Activated CD4-positive, alpha-beta memory T cell treated with anti-CD3 and anti-CD28 coated beads for 36 hours (primary cell): ENCODE results near the gene KCNK5. TPM values are rescaled to one million over a fixed set of nuclear protein-coding genes. Genes with fewer than 3 reads are reported as not detected.

Experiments used
- CTCF ChIA-PET: fragments of 350-600 bp; sonication (Branson Sonifier 250); formaldehyde crosslinking; loops from one replicate; lab custom pipeline; 2021; ENCODE audit warnings: antibody characterized with exemption, inconsistent platforms; lab: Charles Lee
- POLR2A ChIA-PET: fragments of 350-600 bp; sonication (Branson Sonifier 250); formaldehyde crosslinking; loops from one replicate; lab custom pipeline; 2021; ENCODE audit warnings: antibody characterized with exemption; lab: Charles Lee
- DNase-seq: peaks from one replicate; pipeline ENCODE4 v3.0.0-alpha.2; 2020
- H3K27ac Mint-ChIP-seq: one replicate; pipeline ENCODE4 v1.8.0; 2021; ENCODE audit warnings: mixed read lengths
- H3K27me3 Mint-ChIP-seq: one replicate; pipeline ENCODE4 v1.8.0; 2021; ENCODE audit warnings: mixed read lengths
- H3K36me3 Mint-ChIP-seq: one replicate; pipeline ENCODE4 v1.8.0; 2021; ENCODE audit warnings: mixed read lengths
- H3K4me1 Mint-ChIP-seq: one replicate; pipeline ENCODE4 v1.8.0; 2021; ENCODE audit warnings: low read depth, mixed read lengths
- H3K4me3 Mint-ChIP-seq: one replicate; pipeline ENCODE4 v1.8.0; 2021; ENCODE audit warnings: mild to moderate bottlenecking, mixed read lengths
- H3K9me3 Mint-ChIP-seq: one replicate; pipeline ENCODE4 v1.8.0; 2021; ENCODE audit warnings: mixed read lengths
- intact Hi-C: fragments of 100-400 bp; cut with micrococcal nuclease; formaldehyde crosslinking; loops from one replicate; pipeline ENCODE4 v1.15.1; 2023
- total RNA-seq, 2 experiments: library from RNA; stranded (reverse); gene quantifications; one replicate each; pipeline ENCODE4 v1.2.3, GENCODE V29; 2021

Gene KCNK5
- total RNA-seq, 2 experiments from 2014 or later = 16.2 to 16.5 TPM

DNA sequence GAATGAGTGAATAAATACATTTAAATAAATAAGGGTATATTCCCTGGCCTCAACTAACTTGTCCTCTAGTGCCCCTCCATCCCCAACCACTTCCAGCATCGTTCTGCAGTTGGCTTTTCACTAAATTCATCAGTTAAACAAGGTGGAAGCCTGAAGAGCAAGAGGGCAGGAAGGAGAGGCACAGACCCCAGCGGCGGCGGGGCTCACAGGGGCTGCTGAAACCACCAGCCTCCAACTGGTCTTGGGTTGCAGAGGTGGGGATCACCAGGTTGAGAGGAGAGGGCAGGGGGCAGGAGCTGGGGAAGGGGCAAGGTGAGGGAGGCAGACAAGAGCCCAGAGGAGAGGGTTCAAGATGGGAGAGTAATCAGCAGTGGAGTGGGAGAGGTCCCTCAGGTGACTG lies 27.1 kb downstream of the KCNK5 start:
- H3K36me3 Mint-ChIP-seq = peaks cover 6% of the 10 kb centered on the region
- no peak overlapping the region for H3K4me3 Mint-ChIP-seq
- intact Hi-C loops = no loop called here
- no peak overlapping the region for H3K27ac Mint-ChIP-seq
- H3K9me3 Mint-ChIP-seq = no peaks in the 10 kb centered on the region
- no peaks in the 10 kb centered on the region for H3K4me1 Mint-ChIP-seq
- no peak for DNase-seq
- CTCF ChIA-PET = no interaction called here
- POLR2A ChIA-PET = no interaction called here
- H3K27me3 Mint-ChIP-seq = no peaks in the 10 kb centered on the region

DNA sequence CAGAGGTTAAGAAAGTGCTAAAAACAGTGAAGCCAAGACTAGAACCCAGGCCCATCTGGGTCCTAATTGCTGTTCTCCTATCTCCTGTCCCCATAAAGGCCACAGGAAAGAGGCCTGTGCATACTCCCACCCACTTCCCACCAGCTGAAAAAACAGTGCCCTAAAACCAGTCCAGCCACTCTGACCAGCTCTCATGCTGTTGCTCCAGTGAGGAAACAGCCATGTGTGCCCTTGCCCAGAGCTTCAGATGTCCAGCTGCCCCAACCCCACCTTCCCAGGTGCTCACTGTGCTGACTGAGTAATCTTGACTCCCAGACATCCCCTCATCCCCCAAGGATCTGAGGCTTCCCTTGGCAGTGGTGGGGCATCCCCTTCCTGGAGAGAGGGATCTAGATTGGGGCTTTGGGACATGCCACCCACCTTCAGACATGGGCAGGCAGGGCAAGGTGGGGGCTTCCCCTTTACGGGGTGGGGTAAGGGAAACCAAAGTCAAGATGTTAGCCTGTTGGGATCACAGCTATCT lies 28.7 kb downstream of the KCNK5 start:
- peaks cover 14% of the 10 kb centered on the region for H3K36me3 Mint-ChIP-seq
- H3K4me3 Mint-ChIP-seq = no peak overlapping the region
- peaks cover 6% of the 10 kb centered on the region for H3K4me1 Mint-ChIP-seq
- ChIA-PET POLR2A (interaction anchor here (0.6 kb wide), 1 partner anchor 106 kb away, joined by 3 read pairs; no protein-coding TSS in a partner anchor), CTCF (interaction anchor here (0.9 to 1.6 kb wide), 2 partner anchors 10 to 105 kb away, joined by 3 to 4 read pairs; no protein-coding TSS in a partner anchor)
- intact Hi-C loops = no loop called here
- H3K9me3 Mint-ChIP-seq = no peaks in the 10 kb centered on the region
- DNase-seq = no peak
- no peaks in the 10 kb centered on the region for H3K27me3 Mint-ChIP-seq
- H3K27ac Mint-ChIP-seq = no peak overlapping the region

DNA sequence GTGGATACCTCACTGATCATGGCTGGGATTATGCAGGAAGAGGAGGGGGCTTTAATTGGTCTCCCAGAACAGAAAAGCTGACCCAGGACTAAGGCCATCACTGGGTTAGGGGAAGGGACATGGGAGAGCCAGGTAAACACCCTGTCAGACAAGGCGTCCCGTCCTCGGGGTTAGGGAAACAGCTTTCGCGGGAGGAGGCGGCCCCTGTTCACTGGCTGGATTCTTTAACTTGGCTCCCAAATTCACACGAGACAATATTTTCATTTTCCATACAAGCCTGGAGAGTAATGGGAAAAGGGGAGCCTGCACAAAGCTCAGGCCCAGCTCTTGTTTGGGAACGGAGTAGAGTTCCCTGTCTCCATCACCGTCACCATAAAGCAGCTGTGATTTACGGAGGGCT lies 29.3 kb downstream of the KCNK5 start:
- DNase-seq = no peak
- H3K9me3 Mint-ChIP-seq = no peaks in the 10 kb centered on the region
- H3K27me3 Mint-ChIP-seq = no peaks in the 10 kb centered on the region
- intact Hi-C loops = no loop called here
- no peak overlapping the region for H3K4me3 Mint-ChIP-seq
- POLR2A ChIA-PET = interaction anchor here (0.6 kb wide), 1 partner anchor 106 kb away, joined by 3 read pairs; no protein-coding TSS in a partner anchor
- CTCF ChIA-PET = interaction anchor here (0.9 to 1.6 kb wide), 2 partner anchors 9 to 105 kb away, joined by 3 to 4 read pairs; no protein-coding TSS in a partner anchor
- peaks cover 17% of the 10 kb centered on the region for H3K36me3 Mint-ChIP-seq
- H3K27ac Mint-ChIP-seq = no peak overlapping the region
- H3K4me1 Mint-ChIP-seq = peaks cover 6% of the 10 kb centered on the region

DNA sequence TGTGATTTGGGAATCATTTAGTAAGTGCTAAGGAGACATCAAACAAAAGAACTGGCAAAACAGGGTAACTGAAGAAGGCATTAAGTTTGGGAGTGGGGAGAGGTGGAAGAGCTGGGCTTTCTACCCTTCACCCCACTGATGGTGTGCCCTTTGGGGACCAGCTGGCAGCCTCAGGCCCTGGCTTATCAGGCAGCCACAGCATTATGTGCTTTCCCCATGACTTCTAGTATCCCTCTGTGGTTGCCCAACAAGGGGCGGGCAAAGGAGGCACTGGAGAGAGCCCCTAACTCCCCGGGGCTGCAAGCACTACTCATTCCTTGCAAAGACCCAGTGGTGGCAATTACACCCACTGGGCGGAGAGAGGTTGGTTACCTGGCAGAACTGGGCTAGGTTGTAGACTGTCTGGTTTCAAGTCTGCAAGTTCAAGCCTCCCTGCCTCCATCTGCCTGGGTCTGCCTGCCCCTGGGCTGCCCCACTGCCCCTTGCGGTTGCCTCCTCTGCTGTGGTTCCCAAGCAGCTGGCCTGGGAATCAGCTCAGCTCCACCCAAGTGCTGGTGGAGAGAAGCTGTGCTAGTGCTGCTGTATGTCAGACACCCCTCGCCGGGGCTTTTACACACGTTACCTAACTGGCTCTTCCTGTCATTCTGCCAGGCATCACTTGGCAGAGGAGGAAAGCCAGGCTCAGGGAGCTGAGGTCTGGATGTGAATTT lies 29.9 kb downstream of the KCNK5 start:
- ChIA-PET POLR2A (no interaction called here), CTCF (interaction anchor here (0.9 to 1.6 kb wide), 2 partner anchors 9 to 106 kb away, joined by 3 to 4 read pairs; no protein-coding TSS in a partner anchor)
- H3K9me3 Mint-ChIP-seq = no peaks in the 10 kb centered on the region
- peaks cover 6% of the 10 kb centered on the region for H3K4me1 Mint-ChIP-seq
- peaks cover 23% of the 10 kb centered on the region for H3K36me3 Mint-ChIP-seq
- DNase-seq = no peak
- no peak overlapping the region for H3K27ac Mint-ChIP-seq
- intact Hi-C loops = no loop called here
- no peak overlapping the region for H3K4me3 Mint-ChIP-seq
- H3K27me3 Mint-ChIP-seq = no peaks in the 10 kb centered on the region

DNA sequence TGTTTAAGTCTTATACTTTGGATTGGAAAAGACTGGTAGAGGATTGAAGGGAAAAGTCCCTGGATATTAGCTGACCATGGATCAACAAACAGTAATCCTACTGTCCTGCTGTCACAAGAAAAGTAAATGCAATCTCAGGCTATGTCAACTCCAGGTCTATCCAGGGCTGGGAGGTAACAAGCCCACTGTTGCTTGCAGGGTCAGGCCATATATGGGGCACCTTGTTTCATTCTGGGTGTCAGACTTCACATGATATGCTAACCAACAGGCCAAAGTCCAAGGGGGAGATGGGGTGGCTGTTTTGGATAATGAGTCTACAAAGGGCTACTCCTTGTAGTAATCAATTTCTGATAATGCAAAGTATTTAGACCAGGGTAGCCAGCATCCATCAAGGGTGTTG lies 30.7 kb downstream of the KCNK5 start:
- DNase-seq = no peak
- POLR2A ChIA-PET = no interaction called here
- Mint-ChIP-seq H3K4me3 (no peak overlapping the region), H3K4me1 (peaks cover 6% of the 10 kb centered on the region), H3K9me3 (no peaks in the 10 kb centered on the region), H3K27ac (no peak overlapping the region), H3K27me3 (no peaks in the 10 kb centered on the region), H3K36me3 (peaks cover 32% of the 10 kb centered on the region)
- CTCF ChIA-PET = no interaction called here
- intact Hi-C loops = no loop called here

DNA sequence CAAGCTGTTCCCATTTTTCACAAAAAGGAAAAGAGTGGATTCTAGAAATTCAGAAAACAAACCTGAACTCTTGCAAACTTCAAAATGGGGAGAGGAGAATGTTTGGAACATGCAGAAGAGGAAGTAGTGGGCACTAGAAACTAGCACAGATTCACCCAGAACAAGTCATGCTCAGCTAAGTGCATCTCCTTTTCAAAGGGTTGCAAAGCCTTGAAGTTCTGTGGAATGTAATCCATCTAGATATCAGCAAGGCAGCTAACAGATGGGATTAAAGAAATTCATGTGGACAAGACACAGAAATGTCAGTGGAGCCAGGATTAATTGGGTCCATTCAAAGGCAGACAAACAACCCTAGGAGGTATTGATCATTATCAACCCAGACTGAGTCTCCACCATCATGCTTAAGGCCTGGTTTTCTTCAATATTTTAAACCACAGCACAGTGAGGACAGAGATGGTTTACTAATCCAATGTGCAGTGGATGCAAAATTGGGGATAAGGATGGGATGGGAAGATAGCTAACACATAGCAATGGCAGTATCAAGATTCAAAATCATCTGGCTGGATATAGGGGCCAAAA lies 31.3 kb downstream of the KCNK5 start:
- Mint-ChIP-seq H3K4me3 (no peak overlapping the region), H3K27ac (no peak overlapping the region), H3K36me3 (peaks cover 37% of the 10 kb centered on the region), H3K4me1 (peaks cover 6% of the 10 kb centered on the region), H3K27me3 (no peaks in the 10 kb centered on the region), H3K9me3 (no peaks in the 10 kb centered on the region)
- CTCF ChIA-PET = interaction anchor here (0.5 kb wide), 1 partner anchor 109 kb away, joined by 3 read pairs; no protein-coding TSS in a partner anchor
- intact Hi-C loops = no loop called here
- DNase-seq = no peak
- POLR2A ChIA-PET = no interaction called here

DNA sequence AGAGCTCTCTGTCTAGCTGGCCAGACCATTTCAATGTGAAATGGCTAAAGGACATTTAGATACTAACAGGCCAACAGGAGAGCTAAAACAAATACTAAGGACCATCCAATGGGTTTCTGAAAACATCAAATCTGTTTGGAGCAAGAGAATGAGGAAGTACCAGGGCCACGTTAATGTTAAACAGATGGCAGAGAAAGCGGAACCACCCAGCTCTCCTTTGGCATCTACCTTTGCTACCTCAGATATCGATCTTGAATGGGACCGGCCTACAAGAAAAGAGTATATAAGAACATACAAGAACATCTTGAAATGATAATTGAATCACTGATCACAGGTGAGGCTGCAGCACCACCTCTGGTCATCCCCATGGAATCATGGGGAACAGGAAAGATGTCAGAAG lies 31.8 kb downstream of the KCNK5 start:
- no peak for DNase-seq
- no peaks in the 10 kb centered on the region for H3K27me3 Mint-ChIP-seq
- CTCF ChIA-PET = interaction anchor here (0.5 kb wide), 1 partner anchor 110 kb away, joined by 3 read pairs; no protein-coding TSS in a partner anchor
- intact Hi-C loops = no loop called here
- H3K9me3 Mint-ChIP-seq = no peaks in the 10 kb centered on the region
- H3K4me1 Mint-ChIP-seq = peaks cover 6% of the 10 kb centered on the region
- POLR2A ChIA-PET = no interaction called here
- peaks cover 40% of the 10 kb centered on the region for H3K36me3 Mint-ChIP-seq
- H3K4me3 Mint-ChIP-seq = no peak overlapping the region
- no peak overlapping the region for H3K27ac Mint-ChIP-seq

DNA sequence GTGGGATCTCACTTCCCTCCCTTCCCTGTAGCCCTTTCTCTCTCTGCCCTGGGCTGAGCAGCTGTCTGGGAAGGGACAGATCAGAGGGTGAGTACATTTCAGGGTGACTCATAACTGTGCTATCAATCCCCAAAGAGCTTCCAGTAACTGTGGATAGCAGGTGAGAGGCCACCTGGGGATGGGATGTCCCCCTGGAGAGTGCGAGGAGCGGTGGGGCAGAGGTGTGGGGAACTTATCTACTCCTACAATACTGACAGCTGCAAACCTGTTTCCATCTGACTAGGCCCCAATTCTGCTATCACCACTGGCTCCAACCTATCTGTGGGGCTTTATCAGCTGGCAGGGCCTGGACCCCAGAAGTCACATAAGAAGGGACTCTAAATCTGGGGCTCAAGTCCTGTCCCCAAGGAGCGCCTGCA lies 32.6 kb downstream of the KCNK5 start:
- no peaks in the 10 kb centered on the region for H3K27me3 Mint-ChIP-seq

DNA sequence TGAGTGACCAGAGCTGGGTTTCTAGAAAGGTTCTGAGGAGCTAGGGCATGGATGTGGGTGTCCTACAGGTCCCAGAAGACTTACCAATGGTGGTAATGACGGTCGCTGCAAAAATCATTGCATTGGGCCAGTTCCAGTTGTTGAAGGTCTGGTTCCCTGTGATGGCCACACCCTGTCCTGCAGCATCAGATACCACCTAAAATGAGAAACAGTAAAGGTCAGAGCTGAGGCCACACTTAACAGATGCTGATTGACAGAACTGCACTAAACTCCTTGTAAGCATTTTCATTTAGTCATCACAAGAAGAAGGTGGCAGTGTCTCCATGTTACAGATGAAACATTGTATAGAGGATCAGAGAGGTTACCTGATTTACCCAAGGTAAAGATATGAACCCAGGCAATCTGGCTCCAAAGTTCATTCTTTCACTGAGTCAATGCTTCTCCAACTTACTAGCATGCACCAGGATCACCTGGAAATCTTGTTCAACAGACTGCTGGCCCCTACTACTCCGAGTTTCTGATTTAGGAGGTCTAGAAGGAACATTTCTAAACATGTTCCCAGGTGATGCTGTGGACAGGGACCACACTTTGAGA lies 33.4 kb downstream of the KCNK5 start:
- DNase-seq = no peak
- ChIA-PET POLR2A (no interaction called here), CTCF (interaction anchor here (1.4 kb wide), 1 partner anchor 107 kb away, joined by 3 read pairs; no protein-coding TSS in a partner anchor)
- no peak overlapping the region for H3K4me3 Mint-ChIP-seq
- no peak overlapping the region for H3K27ac Mint-ChIP-seq
- intact Hi-C loops = no loop called here
- peaks cover 6% of the 10 kb centered on the region for H3K4me1 Mint-ChIP-seq
- H3K27me3 Mint-ChIP-seq = no peaks in the 10 kb centered on the region
- peaks cover 45% of the 10 kb centered on the region for H3K36me3 Mint-ChIP-seq
- no peaks in the 10 kb centered on the region for H3K9me3 Mint-ChIP-seq

More for the DNA sequence above, 32.6 kb downstream of the KCNK5 start:
- Mint-ChIP-seq H3K27ac (no peak overlapping the region), H3K9me3 (no peaks in the 10 kb centered on the region), H3K4me3 (no peak overlapping the region), H3K36me3 (peaks cover 41% of the 10 kb centered on the region), H3K4me1 (peaks cover 6% of the 10 kb centered on the region)
- ChIA-PET CTCF (no interaction called here), POLR2A (no interaction called here)
- DNase-seq = no peak
- intact Hi-C loops = no loop called here

DNA sequence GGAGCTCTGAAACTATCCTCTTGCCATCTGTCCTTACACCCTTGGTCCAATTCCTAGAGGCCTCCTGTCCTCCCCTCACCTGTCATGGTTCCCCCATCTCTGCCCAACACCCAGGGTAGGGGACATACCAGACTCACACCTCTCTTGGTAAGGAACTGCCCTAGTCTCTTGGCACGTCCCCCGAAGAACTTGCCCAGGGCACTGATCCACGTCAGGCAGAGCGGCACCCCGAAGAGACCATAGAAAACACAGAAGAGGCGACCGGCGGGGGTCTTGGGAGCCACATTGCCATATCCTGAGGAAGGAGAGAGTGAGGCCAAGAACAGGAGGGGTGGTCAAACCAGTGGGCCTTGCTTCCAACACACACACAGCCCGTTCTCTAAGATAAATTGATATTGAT lies 34.8 kb downstream of the KCNK5 start:
- Mint-ChIP-seq H3K27ac (no peak overlapping the region), H3K36me3 (peaks cover 49% of the 10 kb centered on the region), H3K4me1 (peaks cover 6% of the 10 kb centered on the region), H3K27me3 (no peaks in the 10 kb centered on the region), H3K9me3 (no peaks in the 10 kb centered on the region), H3K4me3 (no peak overlapping the region)
- intact Hi-C loops = no loop called here
- no peak for DNase-seq
- ChIA-PET POLR2A (no interaction called here), CTCF (interaction anchor here (1.4 kb wide), 1 partner anchor 108 kb away, joined by 3 read pairs; no protein-coding TSS in a partner anchor)

DNA sequence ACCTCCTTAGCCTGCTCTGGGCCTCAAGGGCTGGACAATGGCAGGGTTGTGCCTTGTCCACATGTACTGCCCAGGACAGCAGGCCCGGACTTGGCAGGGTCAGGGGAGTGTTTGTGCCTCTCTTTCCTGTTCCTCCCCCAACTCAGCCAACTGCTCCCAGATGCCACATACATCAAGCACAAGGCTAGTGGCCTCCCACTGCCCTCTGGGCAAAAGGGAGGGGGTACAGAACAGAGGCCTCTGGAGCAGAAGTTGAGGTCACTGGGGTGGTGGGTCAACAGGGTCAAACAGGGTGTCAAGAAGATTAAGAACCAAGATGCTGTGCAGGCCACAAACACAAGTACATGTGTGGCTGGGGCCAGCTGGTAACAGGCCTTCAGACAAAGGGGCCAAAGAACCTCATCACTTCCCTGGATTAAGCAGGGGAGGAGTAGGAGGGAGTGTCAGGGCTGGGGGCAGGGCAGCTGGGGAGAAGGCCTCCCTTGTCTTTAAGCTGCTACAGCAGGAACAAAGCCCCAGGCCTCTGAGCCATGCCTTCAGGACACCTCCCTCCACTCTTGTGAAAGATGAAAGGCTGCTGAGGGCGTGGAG lies 36.0 kb downstream of the KCNK5 start:
- DNase-seq = no peak
- ChIA-PET POLR2A (no interaction called here), CTCF (interaction anchor here (1.1 kb wide), 1 partner anchor 110 kb away, joined by 3 read pairs; no protein-coding TSS in a partner anchor)
- intact Hi-C loops = no loop called here
- H3K27me3 Mint-ChIP-seq = no peaks in the 10 kb centered on the region
- H3K27ac Mint-ChIP-seq = no peak overlapping the region
- H3K4me3 Mint-ChIP-seq = no peak overlapping the region
- peaks cover 10% of the 10 kb centered on the region for H3K4me1 Mint-ChIP-seq
- no peaks in the 10 kb centered on the region for H3K9me3 Mint-ChIP-seq
- H3K36me3 Mint-ChIP-seq = peaks cover 53% of the 10 kb centered on the region
